Smooth muscle cell of trachea (primary cell): ENCODE measurements around the gene SDF2. TPM values are rescaled to one million over a fixed set of nuclear protein-coding genes. Genes with fewer than 3 reads are reported as not detected.

ENCODE experiments used
- total RNA-seq: library from RNA; depleted of rRNA; stranded (reverse); fragments of >200 nt; gene quantifications from 2 replicates; pipeline ENCODE4 v1.2.1, GENCODE V29; 2014

SDF2 gene
- total RNA-seq, result 49.8 and 56.4 TPM in 2 replicates

GRCh38 chr17:28661635-28662526 is at the start of gene SDF2, which contains the start of gene SUPT6H:
Gene SDF2, minus strand, starts transcription at chr17:28661906. Its CDS starts 30 bp downstream, at chr17:28661876.
Gene SUPT6H, plus strand, starts transcription at chr17:28662205. Its CDS starts 11,197 bp downstream, at chr17:28673402.

GRCh38 chr17:28644787-28645575 is 16.7 kb downstream of the SDF2 start, which contains the start of gene BLTP2:
Gene BLTP2, minus strand, starts transcription at chr17:28645158. Its CDS starts 102 bp downstream, at chr17:28645056.

GRCh38 chr17:28613931-28614381 is 47.8 kb downstream of the SDF2 start, which contains the start of gene RSKR:
Gene RSKR, minus strand, starts transcription at chr17:28614185. Its CDS starts 24 bp downstream, at chr17:28614161.

GRCh38 chr17:28598799-28599310 is 62.9 kb downstream of the SDF2 start, which contains the start of gene SPAG5:
Gene SPAG5, minus strand, starts transcription at chr17:28599025. Its CDS starts 79 bp downstream, at chr17:28598946.

Other genes starting within 250 kb of the SDF2 start
- gene SLC13A2, start 188.3 kb downstream of the SDF2 start, total RNA-seq, result not detected in 2 replicates
- gene FOXN1, start 155.6 kb downstream of the SDF2 start, total RNA-seq, result not detected in 2 replicates
- gene UNC119, start 109.3 kb downstream of the SDF2 start, total RNA-seq, result 18.0 and 43.2 TPM in 2 replicates
- gene PIGS, start 90.4 kb downstream of the SDF2 start, total RNA-seq, result 61.2 and 78.9 TPM in 2 replicates
- 72.4 and 98.9 TPM in 2 replicates for gene ALDOC, start 85.0 kb downstream of the SDF2 start, total RNA-seq
- gene SPAG5, start 62.9 kb downstream of the SDF2 start, total RNA-seq, result 5.6 and 46.1 TPM in 2 replicates
- 5.1 and 5.8 TPM in 2 replicates for gene RSKR, start 47.7 kb downstream of the SDF2 start, total RNA-seq
- gene BLTP2, start 16.7 kb downstream of the SDF2 start, total RNA-seq, result 154 and 173 TPM in 2 replicates
- gene SUPT6H, start 299 bp upstream of the SDF2 start, total RNA-seq, result 55.9 and 59.9 TPM in 2 replicates
- gene PROCA1, start 50.0 kb upstream of the SDF2 start, total RNA-seq, result 1.9 and 3.1 TPM in 2 replicates
- gene RAB34, start 56.0 kb upstream of the SDF2 start, total RNA-seq, result 239 and 240 TPM in 2 replicates
- gene RPL23A, start 58.1 kb upstream of the SDF2 start, total RNA-seq, result 437 and 574 TPM in 2 replicates
- gene TLCD1, start 64.3 kb upstream of the SDF2 start, total RNA-seq, result 4.1 and 7.1 TPM in 2 replicates
- gene NEK8, start 66.9 kb upstream of the SDF2 start, total RNA-seq, result 4.4 and 5.6 TPM in 2 replicates
- 14.3 and 26.8 TPM in 2 replicates for gene TRAF4, start 82.1 kb upstream of the SDF2 start, total RNA-seq
- 4.0 and 5.2 TPM in 2 replicates for gene FAM222B, start 180.9 kb upstream of the SDF2 start, total RNA-seq
- 32.7 and 35.4 TPM in 2 replicates for gene ERAL1, start 193.1 kb upstream of the SDF2 start, total RNA-seq
- 57.9 and 64.6 TPM in 2 replicates for gene FLOT2, start 235.8 kb upstream of the SDF2 start, total RNA-seq
- 7.0 and 10.3 TPM in 2 replicates for gene DHRS13, start 241.2 kb upstream of the SDF2 start, total RNA-seq